GM21723 (cell line): Measurements from ENCODE around the gene PROK2.

ENCODE experiments used
- ATAC-seq: cut with Tn5 transposase; IDR thresholded peaks from one replicate; pipeline ENCODE4 v1.9.1; 2021; ENCODE audit warnings: mild to moderate bottlenecking, moderate library complexity; ENCODE audit not compliant: unreplicated experiment

The PROK2 gene, protein sequence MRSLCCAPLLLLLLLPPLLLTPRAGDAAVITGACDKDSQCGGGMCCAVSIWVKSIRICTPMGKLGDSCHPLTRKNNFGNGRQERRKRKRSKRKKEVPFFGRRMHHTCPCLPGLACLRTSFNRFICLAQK

GRCh38 chr3:71784914-71785531 is at the start of gene PROK2:
TSS of gene PROK2 (minus strand) at chr3:71785148. CDS start at chr3:71785052, 96 bp downstream.
- no peak for ATAC-seq

DNA sequence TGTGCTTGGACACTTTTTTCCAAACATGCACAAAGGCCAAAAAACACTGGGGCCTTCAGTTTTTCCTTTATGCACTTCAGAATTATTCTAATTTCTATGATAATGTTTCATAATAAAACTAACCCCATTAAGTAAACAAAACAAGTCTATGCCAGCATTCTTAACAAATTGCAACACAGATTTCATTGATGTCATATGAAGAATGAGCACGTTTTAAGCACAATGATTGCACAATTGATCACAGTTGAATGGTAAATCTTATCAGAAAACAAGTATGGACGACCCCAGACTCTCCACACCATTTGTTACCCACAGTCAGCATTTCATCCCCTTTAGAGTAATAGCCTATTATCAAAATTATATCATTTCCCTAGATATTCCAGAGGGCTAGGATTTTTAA is 46.7 kb upstream of the PROK2 start:
- ATAC-seq = no peak

DNA sequence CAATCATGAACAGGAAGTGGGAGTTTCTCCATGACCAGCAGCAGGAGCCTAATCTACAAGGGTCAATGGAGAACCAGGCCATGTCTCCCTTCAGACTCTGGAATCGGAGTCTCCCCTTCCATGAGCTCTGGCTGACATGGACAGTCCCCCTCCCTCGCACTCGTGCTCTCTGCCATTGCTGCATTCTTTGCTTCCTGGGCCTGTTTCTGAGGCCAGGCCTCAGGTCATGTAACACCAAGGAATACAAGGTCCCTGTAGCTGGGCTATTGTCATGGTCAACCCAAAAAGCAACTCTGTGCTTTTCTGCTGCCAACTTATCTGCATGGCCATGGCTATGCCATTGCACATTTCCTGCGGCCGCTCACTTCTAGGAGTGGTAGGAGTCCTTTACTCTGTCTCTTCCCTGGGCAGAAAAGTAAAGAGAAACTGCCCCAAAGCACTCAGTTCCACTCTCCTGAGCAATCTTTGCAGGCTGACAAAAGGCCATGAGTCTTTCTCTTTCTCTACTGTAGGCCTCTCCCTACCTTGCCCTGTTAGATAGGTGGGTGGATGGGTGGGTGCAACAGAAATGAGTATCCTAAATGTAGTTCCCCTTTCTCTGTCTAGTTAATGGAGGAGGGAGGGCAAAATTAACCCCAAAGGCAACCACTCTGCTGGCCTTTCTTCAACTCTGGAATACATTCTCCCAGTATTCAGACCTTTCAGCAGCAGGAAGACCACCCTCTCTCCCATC is 40.8 kb upstream of the PROK2 start:
- ATAC-seq = no peak

- ATAC-seq = no peak
Observed at GRCh38 chr3:71821116-71821515, 36.2 kb upstream of the PROK2 start.

DNA sequence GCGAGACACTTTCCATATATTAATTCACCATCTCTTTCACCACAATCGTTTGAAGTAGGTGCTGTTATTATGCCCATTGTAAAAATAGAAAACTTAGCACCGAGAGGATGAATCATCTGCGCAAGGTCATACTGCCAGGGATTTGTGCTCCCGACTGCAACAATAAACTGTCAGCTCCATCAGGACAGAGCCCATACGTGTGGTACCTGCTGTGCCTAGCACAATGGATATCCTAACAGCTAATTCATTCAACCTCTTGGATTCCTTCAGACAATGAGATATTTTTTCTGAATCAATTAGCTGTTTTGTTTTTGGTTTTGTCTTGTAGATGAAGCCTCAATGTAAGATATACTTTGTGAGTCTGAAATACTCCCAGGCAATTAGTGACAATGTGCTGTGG is 32.3 kb upstream of the PROK2 start:
- ATAC-seq = no peak

DNA sequence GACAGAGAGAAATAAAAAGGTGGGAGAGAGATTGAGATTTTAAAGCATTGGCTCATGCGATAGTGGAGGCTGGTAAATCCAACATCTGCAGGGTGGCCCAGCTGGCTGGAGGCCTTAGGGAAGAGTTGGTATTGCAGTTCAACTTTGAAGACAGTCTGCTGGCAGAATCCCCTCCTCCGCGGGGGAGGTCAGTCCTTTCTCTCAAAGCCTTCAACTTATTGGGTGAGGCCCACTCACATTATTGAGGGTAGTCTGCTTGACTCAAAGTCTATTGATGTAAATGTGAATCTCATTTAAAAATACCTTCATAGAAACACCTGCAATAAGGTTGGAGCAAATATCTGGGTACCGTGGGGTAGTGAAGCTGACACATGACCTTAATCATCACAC is 31.8 kb upstream of the PROK2 start:
- no peak for ATAC-seq

DNA sequence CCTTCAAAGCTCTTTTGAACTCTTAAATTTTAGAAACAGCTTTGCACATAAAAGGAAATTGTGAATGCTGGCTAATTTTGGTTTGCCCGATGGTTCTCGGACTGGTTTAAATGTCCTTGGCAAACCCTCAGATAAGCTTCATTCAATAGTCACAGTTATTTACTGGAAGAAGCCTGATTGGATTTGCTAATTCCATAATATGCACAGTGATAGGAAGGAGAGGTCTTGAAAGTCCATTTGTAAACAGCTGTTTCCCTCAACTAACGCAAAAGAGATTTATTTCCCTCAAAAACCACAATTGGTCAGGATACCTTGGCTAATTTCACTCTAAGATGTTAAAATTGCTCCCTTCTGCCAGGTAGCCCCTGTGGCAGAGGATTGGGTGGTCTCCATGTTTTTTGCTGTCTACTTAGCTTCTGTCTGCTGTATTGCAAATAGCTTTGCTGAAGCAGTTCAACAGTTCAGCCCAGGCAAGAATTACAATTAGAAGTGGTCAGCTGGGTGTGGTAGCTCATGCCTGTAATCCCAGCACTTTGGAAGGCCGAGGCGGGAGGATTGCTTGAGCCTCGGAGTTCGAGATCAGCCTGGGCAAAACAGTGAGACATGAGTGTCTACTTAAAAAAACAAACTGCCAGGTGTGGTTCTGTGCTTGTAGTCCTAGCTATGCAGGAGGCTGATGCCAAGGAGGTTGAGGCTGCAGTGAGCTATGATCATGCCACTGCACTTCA is 30.6 kb upstream of the PROK2 start:
- ATAC-seq = no peak

DNA sequence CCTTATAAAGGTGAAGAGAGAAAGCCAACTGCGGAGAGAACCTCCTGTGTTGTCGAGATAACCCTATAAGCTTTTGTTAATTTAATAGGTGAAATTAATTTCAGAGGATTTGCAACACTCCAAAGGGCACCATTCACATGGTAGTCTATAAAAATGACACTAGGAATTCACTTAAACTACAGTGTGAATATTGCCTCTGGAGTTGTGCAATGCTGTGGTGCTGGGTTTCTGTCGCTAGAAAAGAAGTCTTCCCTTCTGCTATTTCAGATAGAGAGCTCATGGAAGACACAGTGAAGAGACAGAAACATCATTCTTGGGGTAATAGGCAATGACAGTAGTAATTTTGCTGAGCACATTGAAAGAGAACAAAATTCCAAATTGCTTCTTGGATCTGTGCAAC is 28.8 kb upstream of the PROK2 start:
- no peak for ATAC-seq

DNA sequence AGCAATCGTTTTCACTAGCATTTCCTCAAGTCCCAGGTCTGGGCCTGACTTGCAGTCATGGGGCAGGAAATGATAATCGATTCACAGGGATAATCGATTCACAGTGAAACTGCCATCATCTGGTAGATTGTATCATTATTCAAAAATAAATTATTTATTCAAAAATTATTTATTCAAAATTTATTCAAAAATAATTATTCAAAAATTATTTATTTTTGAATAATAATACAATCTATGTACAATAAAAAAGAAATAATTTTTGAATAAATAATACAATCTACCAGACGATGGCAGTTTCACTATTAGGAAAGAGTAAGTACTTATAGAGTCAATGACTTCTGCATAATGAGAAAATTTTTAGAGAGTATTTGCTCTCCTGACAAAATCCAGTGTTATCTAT is 28.1 kb upstream of the PROK2 start:
- ATAC-seq = no peak

GRCh38 chr3:71810056-71810455 is 25.1 kb upstream of the PROK2 start:
- no peak for ATAC-seq

DNA sequence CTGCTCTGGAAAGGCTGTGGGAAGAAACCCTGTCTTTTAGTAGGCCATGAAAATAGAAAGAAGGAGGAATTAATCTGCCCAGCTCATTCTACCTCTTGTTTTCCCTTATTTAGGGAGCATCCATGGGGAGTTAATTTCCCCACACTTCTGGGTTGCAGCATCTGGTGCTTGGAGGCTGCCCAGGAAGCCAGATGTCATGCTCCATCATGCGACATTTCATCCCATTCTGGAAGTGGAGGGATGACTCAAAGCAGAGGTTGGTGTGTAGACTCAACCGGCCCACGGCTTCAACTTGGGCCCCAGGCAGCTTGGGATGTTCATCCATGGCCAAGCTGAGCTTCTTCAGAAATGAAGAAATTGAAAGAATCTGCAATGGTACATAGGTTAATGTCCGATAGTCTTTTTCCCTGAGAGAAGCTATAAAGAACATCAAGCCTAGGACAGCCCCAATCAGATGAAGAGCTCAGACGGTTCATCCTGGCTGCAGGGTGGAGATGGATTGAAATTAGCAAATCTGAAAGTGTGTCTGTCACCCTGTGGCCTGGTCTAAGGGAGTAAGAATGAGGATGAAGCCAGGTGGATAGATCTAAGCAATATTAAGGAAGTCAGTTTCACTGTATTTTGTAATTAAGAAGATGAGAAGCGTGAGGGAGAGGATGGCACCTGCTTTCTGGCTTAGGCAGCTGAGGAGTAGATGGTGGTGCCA is 24.5 kb upstream of the PROK2 start:
- no peak for ATAC-seq

DNA sequence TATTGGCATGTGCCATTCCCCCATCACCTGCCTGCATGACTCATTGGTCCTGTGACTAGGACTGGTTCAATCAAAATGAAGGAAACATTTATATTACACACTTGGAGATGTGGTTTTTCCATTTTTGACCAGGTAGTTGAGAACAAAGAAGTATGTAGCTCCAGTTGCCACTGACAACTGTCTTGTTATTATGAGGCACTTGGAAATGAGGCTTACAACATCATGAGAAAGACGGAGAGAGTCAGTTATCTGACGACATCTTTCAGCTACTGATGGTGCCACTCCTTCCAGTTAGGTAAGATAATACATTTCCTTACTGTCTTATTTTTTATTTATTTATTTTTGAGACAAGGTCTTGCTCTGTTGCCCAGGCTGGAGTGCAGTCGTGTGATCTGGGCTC is 21.8 kb upstream of the PROK2 start:
- no peak for ATAC-seq

DNA sequence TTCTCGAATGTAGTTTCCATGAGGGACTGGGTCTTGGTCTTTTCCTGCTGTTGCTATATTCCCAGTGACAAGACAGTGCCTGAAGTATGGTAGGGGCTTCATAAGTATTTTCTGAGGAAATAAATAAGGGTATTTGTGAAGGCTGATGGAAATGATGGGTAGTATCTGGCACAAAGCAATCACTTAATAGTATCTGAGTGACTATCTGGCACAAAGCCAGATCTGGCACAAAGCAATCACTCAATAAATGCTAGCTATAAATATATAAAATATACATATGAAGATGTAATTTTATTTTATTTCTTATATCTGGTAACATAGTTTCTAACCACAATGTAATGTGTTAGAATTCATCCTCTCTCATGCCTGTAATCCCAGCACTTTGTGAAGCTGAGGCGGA is 20.7 kb upstream of the PROK2 start:
- no peak for ATAC-seq

DNA sequence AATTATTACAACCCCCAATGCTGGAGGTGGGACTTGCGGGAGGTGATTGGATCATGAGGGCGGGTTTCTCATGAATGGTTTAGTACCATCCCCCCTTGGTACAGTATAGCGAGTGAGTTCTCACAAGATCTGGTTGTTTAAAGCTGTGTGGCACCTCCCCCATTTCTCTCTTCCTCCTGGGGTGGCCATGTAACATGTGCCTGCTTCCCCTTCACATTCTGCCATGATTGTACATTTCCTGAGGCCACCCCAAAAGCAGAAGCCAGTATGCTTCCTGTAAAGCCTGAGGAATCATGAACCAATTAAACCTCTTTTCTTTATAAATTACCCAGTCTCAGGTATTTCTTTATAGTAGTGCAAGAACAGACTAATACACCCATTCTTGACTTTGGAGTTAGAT is 20.3 kb upstream of the PROK2 start:
- ATAC-seq = no peak

GRCh38 chr3:71803248-71803647 is 18.3 kb upstream of the PROK2 start:
- ATAC-seq = no peak

DNA sequence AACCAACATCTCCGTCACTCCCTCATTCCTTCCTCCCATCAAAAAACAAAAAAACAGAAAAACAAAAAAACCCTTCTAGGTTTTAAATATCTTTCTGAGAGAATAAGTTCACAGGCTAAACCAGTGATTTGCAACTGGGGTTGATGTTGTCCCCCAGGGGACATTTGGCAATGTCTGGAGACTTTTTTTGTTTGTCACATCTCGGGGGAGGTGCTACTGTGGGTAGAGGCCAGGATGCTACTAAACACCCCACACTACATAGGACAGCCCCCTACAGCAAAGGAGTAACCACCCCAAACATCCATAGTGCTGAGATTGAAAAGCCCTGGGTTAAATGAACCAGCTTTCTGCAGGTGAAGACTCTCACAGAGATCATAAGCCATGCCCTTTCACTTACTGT is 17.0 kb upstream of the PROK2 start:
- no peak for ATAC-seq

DNA sequence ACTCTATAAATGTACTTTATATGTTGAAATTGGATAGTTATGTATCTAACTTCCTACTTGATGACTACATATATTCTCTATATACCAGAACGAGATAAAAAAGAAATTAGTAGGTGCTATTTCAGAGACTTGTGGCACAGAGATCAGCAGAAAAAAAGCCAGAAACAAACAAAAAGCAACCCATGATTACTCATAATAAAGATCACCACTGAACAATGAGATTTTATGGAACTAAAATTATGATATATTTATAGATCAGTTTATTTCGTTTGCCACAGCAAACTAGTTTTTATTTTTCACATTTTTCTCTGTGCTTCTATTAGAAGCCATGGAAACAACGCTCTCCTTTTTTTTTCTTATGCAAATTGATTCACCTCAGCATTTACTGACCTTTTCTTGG is 15.1 kb upstream of the PROK2 start:
- no peak for ATAC-seq

- no peak for ATAC-seq
Observed at GRCh38 chr3:71797455-71797854, 12.5 kb upstream of the PROK2 start.

GRCh38 chr3:71796290-71796689 is 11.3 kb upstream of the PROK2 start:
- no peak for ATAC-seq

DNA sequence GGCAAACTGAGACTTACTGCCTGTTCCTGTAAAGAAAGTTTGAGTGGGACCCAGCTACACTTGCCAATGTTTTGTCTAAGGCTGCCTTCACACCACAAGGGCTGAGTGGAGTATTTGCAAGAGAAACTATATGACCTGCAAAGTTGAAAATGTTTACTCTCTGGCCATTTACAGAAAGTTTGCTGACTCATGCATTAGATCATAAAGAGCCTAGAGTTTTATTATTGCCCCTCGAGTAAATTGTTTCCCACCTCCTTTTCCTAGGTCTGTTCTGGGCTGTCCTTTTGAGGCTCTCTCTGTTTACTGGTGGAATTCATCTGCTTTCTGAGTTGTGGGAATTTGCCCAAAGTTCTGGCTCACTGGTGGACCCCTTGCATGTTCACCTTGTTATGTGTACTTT is 6.7 kb upstream of the PROK2 start:
- no peak for ATAC-seq

DNA sequence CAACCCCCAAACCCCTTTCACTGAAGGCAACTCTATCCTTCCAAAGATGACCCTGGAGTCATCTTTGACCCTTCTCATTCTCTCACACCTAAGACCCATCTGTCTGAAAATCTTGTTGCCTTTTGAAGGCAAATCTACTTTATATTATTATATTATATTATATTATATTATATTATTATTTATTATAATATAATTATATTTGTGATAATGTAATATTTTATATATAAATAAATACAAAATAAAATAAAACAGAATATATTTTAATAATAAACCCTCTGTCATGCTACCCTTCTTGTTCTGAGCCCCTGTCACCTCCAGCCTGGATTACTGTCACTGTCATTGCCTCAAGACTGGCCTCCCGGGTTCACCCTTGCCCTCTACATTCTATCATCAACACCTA is 5.0 kb upstream of the PROK2 start:
- no peak for ATAC-seq
